A673 (cell line): ENCODE measurements around the gene KANK4. TPM values are rescaled to one million over a fixed set of nuclear protein-coding genes. Genes with fewer than 3 reads are reported as not detected.

Experiments used
- BruUV-seq: library from RNA; stranded (reverse); fragments of 400-500 nt; replicated peaks from 2 replicates; lab custom pipeline; 2021; lab: Mats Ljungman, UMichigan
- CTCF ChIA-PET: fragments of 300-600 bp; sonication (Branson Sonifier 250); formaldehyde crosslinking; loops from one replicate; lab custom pipeline; 2022; ENCODE audit warnings: antibody characterized with exemption; lab: Charles Lee
- POLR2A ChIA-PET: fragments of 300-600 bp; sonication (Branson Sonifier 250); formaldehyde crosslinking; loops from one replicate; lab custom pipeline; 2022; ENCODE audit warnings: antibody characterized with exemption; ENCODE audit not compliant: low non-redundant PET; lab: Charles Lee
- DNase-seq: peaks from one replicate; pipeline ENCODE4 v3.0.0-alpha.2; 2015; ENCODE audit warnings: low spot score
- H3K27ac ChIP-seq: fragments of 200-600 bp; sonication (generic); 2 replicates; pipeline ENCODE4 v1.5.1; 2016; ENCODE audit warnings: mixed run types, low read depth, mild to moderate bottlenecking, mixed read lengths, antibody characterized with exemption, low read length; ENCODE audit not compliant: poor library complexity, severe bottlenecking
- H3K27me3 ChIP-seq: fragments of 200-600 bp; sonication (generic); replicated peaks from 2 replicates; pipeline ENCODE4 v1.6.1; 2017; ENCODE audit warnings: mixed run types, low read depth, mild to moderate bottlenecking, mixed read lengths, antibody characterized with exemption, low read length; ENCODE audit not compliant: insufficient read depth, poor library complexity
- H3K36me3 ChIP-seq: fragments of 200-600 bp; sonication (generic); 2 replicates; pipeline ENCODE4 v1.6.1; 2016; ENCODE audit warnings: mixed run types, mild to moderate bottlenecking, mixed read lengths, antibody characterized with exemption, low read length; ENCODE audit not compliant: insufficient read depth, poor library complexity, severe bottlenecking
- H3K4me1 ChIP-seq: fragments of 200-600 bp; sonication (generic); 2 replicates; pipeline ENCODE4 v1.6.1; 2017; ENCODE audit warnings: mixed run types, mild to moderate bottlenecking, mixed read lengths, antibody characterized with exemption, low read length; ENCODE audit not compliant: insufficient read depth, poor library complexity, severe bottlenecking
- H3K4me3 ChIP-seq: fragments of 200-600 bp; sonication (generic); 2 replicates; pipeline ENCODE4 v1.5.1; 2016; ENCODE audit warnings: low read depth, mixed run types, mild to moderate bottlenecking, mixed read lengths, low read length; ENCODE audit not compliant: poor library complexity, severe bottlenecking
- H3K9me3 ChIP-seq: fragments of 200-600 bp; sonication (generic); 2 replicates; pipeline ENCODE4 v1.6.1; 2016; ENCODE audit warnings: mixed run types, low read depth, mild to moderate bottlenecking, mixed read lengths, antibody characterized with exemption, low read length; ENCODE audit not compliant: poor library complexity, severe bottlenecking
- CTCF ChIP-seq: fragments of 300-800, 200-600 bp; sonication (generic); conservative IDR thresholded peaks from 2 replicates; pipeline ENCODE4 v1.5.1; 2017; ENCODE audit warnings: low read depth, mild to moderate bottlenecking, antibody characterized with exemption, low read length, moderate library complexity, mixed read lengths
- EZH2 ChIP-seq: fragments of 200-600 bp; sonication (generic); IDR thresholded peaks from 2 replicates; pipeline ENCODE4 v1.6.1; 2017; ENCODE audit warnings: borderline replicate concordance, low read depth, mild to moderate bottlenecking, mixed read lengths, antibody characterized with exemption, low read length; ENCODE audit not compliant: poor library complexity, severe bottlenecking
- intact Hi-C: fragments of 100-400 bp; cut with micrococcal nuclease; formaldehyde crosslinking; loops from one replicate; pipeline ENCODE4 v1.10.0; 2022; ENCODE audit not compliant: unreplicated experiment
- total RNA-seq: library from RNA; stranded (reverse); gene quantifications from 2 replicates; pipeline ENCODE4 v1.2.3, GENCODE V29; 2021

The KANK4 gene
- total RNA-seq, 1 experiment from 2014 or later: 0.24 TPM

GRCh38 chr1:62210960-62211359, 108.3 kb downstream of the KANK4 start:
- no peaks in the 10 kb centered on the region for H3K27me3 ChIP-seq
- no peaks in the 10 kb centered on the region for H3K36me3 ChIP-seq
- H3K27ac ChIP-seq: no peak overlapping the region
- POLR2A ChIA-PET: no interaction called here
- BruUV-seq: no TSS peak
- no peak for TF ChIP-seq CTCF
- TF ChIP-seq EZH2: no peak
- no peaks in the 10 kb centered on the region for H3K4me1 ChIP-seq
- H3K4me3 ChIP-seq: no peak overlapping the region
- DNase-seq: no peak
- CTCF ChIA-PET: no interaction called here
- intact Hi-C loops: no loop called here
- peaks cover 33% of the 10 kb centered on the region for H3K9me3 ChIP-seq

DNA sequence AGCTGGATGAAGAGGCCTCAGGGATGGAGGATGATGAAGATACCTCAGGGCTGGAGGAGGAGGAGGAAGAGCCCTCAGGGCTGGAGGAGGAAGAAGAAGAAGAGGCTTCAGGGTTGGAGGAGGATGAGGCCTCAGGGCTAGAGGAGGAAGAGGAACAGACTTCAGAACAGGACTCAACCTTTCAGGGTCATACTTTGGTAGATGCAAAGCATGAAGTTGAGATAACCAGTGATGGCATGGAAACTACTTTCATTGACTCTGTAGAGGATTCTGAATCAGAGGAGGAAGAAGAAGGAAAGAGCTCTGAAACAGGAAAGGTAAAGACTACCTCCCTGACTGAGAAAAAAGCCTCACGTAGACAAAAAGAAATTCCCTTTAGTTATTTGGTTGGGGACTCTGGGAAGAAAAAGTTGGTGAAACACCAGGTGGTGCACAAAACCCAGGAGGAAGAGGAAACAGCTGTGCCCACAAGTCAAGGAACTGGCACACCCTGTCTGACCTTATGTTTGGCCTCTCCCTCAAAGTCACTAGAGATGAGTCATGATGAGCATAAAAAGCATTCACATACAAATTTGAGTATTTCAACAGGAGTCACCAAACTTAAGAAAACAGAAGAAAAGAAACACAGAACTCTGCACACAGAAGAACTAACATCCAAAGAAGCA, 109.2 kb downstream of the KANK4 start:
- BruUV-seq: no TSS peak
- ChIA-PET POLR2A (no interaction called here), CTCF (no interaction called here)
- intact Hi-C loops: no loop called here
- no peak for TF ChIP-seq CTCF
- no peak for DNase-seq
- Histone ChIP-seq H3K27ac (no peak overlapping the region), H3K27me3 (no peaks in the 10 kb centered on the region), H3K36me3 (no peaks in the 10 kb centered on the region), H3K4me3 (no peak overlapping the region), H3K4me1 (no peaks in the 10 kb centered on the region), H3K9me3 (peaks cover 33% of the 10 kb centered on the region)

GRCh38 chr1:62208970-62209369, 110.3 kb downstream of the KANK4 start:
- no peak for TF ChIP-seq CTCF
- TF ChIP-seq EZH2: no peak
- Histone ChIP-seq H3K27me3 (no peaks in the 10 kb centered on the region), H3K36me3 (no peaks in the 10 kb centered on the region), H3K4me1 (no peaks in the 10 kb centered on the region), H3K4me3 (no peak overlapping the region), H3K27ac (no peak overlapping the region), H3K9me3 (peaks cover 33% of the 10 kb centered on the region)
- CTCF ChIA-PET: no interaction called here
- BruUV-seq: no TSS peak
- no peak for DNase-seq
- POLR2A ChIA-PET: no interaction called here
- intact Hi-C loops: no loop called here
